Astrocyte of the cerebellum (primary cell): ENCODE data around the gene SMIM17.

ENCODE experiments used
- DNase-seq: peaks from one replicate; pipeline ENCODE4 v3.0.0-alpha.2; 2011; ENCODE audit warnings: low read depth
- H3K4me3 ChIP-seq: 2 replicates; pipeline ENCODE4 v1.5.1; 2011; ENCODE audit warnings: mild to moderate bottlenecking, low read depth, low read length, moderate library complexity
- CTCF ChIP-seq: IDR thresholded peaks from 2 replicates; pipeline ENCODE4 v1.5.1; 2012; ENCODE audit warnings: low read length, low read depth, moderate library complexity, mild to moderate bottlenecking; ENCODE audit errors: missing control alignments
- in situ Hi-C: cut with HindIII; loops from 2 replicates; pipeline ENCODE4 v1.10.0; 2017; ENCODE audit warnings: low sequenced_read_pairs

Gene SMIM17

GRCh38 chr19:56637976-56638555, 4.9 kb upstream of the SMIM17 start:
- H3K4me3 ChIP-seq: no peak overlapping the region
- DNase-seq: peak; percentile 42
- TF ChIP-seq CTCF: no peak
- in situ Hi-C loops: no loop called here

DNA sequence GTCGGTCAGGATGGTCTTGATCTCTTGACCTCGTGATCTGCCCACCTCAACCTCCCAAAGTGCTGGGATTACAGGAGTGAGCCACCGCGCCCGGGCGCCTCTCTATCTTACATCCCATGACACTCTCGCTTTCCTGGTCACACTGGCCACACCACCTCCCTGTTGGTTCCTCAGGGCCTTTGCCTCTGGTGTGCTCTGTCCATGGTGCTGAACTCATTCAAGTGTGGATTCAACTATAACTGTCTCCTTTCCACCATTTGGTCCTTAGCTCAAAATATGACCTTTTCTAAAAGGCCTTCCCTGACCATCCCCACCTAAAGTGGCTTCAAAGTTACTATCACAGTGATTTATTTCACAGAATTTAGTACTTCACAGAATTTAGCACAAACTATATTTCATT, 3.7 kb upstream of the SMIM17 start:
- TF ChIP-seq CTCF: no peak
- no peak overlapping the region for H3K4me3 ChIP-seq
- in situ Hi-C loops: no loop called here
- DNase-seq: no peak

GRCh38 chr19:56643460-56643955, 549 bp downstream of the SMIM17 start:
- DNase-seq: no peak
- TF ChIP-seq CTCF: no peak
- in situ Hi-C loops: no loop called here
- no peak overlapping the region for H3K4me3 ChIP-seq

DNA sequence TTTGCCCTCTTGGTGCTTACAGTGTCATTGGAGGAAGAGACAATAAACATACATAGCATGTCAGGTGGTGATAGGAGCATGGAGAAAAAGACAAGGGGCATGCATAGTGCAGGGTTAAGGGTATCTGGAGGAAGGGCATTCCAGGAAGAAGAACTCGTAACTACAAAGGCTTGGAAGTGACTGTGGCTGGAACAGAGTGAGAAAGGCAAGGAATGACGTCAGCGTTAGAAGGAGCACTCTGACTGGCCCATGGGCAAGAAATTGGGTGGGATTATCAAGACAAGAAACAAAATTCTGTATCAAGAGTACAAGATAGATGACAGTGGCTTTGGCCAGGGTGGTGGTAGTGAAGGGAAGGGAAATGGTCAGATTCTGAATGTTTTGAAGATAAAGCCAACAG, 11.2 kb downstream of the SMIM17 start:
- no peak for DNase-seq
- in situ Hi-C loops: no loop called here
- TF ChIP-seq CTCF: no peak
- no peak overlapping the region for H3K4me3 ChIP-seq

DNA sequence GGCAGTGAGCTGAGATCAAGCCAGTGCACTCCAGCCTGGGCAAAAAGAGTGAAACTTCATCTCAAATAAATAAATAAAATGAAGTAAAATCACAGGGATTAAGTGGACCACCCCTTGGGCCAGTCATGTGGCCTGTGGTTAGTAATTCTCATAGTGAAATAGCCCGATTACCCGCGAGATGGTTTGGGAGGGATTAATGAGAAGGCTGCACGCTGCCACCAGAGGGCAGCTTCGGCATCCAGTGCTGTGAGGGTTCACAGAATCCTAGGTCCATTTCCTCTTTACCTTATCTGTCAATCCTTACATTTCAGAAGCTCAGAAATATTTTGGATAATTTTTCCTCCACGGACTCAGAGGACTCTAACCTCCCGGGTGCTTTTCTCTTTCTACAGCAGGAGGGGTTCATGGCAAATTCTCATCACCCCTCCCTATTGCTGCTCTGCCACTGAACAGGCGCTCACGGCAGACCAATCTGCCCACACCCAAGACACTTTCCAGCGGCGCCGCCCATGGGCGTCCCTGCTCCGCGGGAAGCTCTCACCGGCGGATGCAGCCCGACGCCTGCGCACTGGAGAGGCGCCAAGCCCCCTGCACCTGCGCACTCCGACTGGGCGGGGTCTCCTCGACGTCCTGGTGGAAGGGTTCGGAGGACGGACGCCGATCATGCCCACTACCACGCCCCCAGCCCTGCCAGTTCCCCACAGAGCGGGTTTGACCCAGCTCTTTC, 17.6 kb downstream of the SMIM17 start:
- no peak for DNase-seq
- no peak overlapping the region for H3K4me3 ChIP-seq
- TF ChIP-seq CTCF: no peak
- in situ Hi-C loops: no loop called here

GRCh38 chr19:56661248-56661647, 18.3 kb downstream of the SMIM17 start:
- in situ Hi-C loops: no loop called here
- no peak for DNase-seq
- TF ChIP-seq CTCF: no peak
- H3K4me3 ChIP-seq: no peak overlapping the region
